ENCODE data around the gene CAMK1D.

GRCh38 chr10:12376211-12376610, 26.9 kb downstream of the CAMK1D start:
- TF ChIP-seq POLR2A (IDR thresholded peaks at IDR 0.05; ENCODE audit: extremely low read depth, insufficient read length) = no peak
- TF ChIP-seq, protein P1, sequence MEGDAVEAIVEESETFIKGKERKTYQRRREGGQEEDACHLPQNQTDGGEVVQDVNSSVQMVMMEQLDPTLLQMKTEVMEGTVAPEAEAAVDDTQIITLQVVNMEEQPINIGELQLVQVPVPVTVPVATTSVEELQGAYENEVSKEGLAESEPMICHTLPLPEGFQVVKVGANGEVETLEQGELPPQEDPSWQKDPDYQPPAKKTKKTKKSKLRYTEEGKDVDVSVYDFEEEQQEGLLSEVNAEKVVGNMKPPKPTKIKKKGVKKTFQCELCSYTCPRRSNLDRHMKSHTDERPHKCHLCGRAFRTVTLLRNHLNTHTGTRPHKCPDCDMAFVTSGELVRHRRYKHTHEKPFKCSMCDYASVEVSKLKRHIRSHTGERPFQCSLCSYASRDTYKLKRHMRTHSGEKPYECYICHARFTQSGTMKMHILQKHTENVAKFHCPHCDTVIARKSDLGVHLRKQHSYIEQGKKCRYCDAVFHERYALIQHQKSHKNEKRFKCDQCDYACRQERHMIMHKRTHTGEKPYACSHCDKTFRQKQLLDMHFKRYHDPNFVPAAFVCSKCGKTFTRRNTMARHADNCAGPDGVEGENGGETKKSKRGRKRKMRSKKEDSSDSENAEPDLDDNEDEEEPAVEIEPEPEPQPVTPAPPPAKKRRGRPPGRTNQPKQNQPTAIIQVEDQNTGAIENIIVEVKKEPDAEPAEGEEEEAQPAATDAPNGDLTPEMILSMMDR (IDR thresholded peaks at IDR 0.05; ENCODE audit: low read depth, low read length) = no peak

Measured in NB4 (cell line).